HT1080 (cell line): ENCODE measurements around the gene ARHGAP32. TPM values are rescaled to one million over a fixed set of nuclear protein-coding genes. Genes with fewer than 3 reads are reported as not detected.
"Not testable (repeated sequence)": the region's sequence is repeated elsewhere in the genome, so short reads cannot be mapped to it uniquely, and the experiment has no call there.

Experiments
- DNase-seq: peaks from one replicate; pipeline ENCODE4 v3.0.0-alpha.2; 2015; ENCODE audit warnings: low read depth
- total RNA-seq: library from RNA; depleted of rRNA; stranded (reverse); fragments of >200 nt; shearing (Covaris generic); gene quantifications from 2 replicates; pipeline ENCODE4 v1.2.3, GENCODE V29; 2014

ARHGAP32 gene
- total RNA-seq, 1 experiment from 2014 or later: 9.6 TPM

DNA sequence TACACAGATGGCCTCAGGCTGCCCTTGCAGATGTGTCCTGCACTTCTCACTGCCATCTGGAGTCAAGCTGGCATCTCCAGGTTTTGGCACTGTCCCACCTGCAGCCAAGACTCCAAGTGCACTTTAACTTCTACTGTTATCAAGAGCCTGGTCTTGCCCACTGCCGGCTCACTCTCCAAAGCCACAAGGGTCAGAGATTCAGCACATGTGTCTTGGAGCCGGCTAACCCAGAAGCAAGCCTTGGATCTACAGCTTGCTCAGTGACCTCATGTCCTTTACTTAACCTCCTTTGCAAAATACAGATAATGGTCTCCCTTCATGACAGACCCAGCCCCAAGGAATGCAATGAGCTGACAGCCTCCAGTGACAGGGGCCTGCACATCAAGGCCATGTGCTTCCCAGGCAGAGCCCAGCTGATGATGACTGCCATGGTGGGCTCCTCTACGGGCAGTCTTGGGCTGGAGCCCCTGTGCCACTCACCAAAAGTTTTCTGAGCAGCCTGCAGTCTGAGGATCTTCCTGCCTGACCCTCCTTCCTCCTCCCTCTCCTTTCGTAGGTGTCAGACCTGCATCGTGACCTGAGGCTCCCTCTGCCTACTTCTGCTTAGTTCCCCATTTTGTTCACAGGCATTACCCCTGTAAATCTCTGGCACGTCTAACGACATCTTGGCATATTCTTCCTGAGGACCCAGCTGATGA lies 258.5 kb downstream of the ARHGAP32 start:
- no peak for DNase-seq

DNA sequence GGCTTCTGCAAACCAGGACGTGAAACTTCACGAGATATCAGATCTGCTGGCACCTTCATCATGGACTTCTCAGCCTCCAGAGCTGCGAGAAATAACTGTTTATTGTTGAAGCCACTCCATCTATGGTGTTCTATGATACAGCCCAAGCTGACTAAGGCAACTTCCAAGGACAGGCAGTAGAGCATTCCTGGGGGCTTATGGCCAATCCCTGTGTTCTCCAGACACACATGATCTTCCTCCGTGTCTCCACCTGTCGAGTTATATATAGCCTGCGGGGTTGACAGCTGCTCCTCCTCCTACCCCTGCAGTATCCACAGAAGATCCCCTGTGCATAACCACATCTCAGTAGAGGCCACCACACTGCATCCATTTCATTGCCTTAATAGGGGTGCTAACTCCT lies 260.5 kb downstream of the ARHGAP32 start:
- no peak for DNase-seq

DNA sequence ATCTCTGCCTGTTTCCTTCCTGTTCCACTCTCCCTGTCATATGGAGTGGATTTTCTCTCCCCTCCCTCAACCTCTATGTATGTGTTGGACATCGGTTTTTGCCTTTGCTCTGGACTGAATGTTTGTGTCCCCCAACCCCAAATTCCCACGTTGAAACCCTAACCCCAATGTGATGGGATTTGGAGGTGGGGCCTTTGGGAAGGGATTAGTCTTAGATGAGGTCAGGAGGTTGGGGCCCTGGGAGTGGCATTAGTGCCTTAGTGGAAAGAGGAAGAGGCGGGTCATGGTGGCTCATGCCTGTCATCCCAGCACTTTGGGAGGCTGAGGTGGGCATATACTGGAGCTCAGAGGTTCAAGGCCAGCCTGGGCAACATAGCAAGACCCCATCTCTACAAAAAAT lies 261.1 kb downstream of the ARHGAP32 start:
- no peak for DNase-seq

DNA sequence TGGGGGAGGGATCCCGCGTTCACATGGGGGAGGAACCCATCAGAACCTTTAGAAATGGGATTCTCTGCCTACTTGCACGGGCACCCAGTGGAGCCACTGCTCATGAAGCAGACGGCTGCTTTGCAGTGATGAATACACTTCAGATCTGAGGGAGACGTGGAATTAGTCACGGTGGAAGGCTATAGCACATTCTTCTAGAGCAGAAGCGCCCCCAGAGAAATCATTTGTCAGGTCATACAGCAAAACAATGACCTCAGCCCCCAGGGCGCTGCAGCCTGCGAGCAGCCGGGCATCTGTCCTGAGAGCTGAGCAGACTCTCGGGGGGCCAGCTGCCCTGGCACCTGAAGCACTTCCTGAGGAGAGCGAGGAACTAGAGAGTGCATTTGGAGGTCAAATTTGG lies 262.1 kb downstream of the ARHGAP32 start:
- DNase-seq: no peak

DNA sequence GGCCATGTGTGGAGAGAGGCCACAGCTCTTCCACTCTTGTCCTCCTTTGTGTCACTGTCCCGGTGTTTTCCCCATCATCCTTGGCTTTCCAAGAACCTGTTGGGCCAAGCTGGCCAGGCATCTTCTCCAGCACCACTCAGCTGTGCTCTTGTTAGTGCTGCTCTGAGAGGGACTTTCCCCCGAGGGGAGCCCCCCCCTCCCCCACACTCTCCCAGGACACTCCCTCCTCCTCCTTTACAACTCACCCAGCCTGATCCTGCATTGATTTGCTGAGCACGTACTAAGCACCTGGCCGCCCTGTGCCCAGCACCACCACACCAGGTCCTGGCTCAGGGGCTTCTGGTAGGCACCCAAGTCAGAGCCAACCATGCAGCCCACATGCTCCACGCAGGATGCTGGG lies 262.7 kb downstream of the ARHGAP32 start:
- no peak for DNase-seq

DNA sequence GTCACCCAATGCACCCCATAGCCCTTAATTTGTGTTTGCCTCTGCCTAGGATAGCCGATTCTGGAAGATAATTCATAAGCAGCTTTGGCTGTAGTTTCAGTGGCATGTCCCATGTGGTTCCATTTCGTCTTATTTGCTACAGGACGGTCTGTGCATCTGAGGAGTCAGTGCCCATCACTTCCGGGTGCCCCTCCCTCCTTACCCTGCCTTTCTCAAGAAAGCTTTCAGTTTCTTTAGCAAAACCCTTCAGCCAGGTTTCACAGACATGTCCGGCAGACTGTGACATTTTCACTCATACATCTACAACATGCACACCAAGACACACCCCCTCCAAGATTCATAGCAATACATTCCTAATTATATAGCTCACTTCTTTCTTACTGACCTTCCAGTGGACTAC lies 263.7 kb downstream of the ARHGAP32 start:
- DNase-seq: no peak

DNA sequence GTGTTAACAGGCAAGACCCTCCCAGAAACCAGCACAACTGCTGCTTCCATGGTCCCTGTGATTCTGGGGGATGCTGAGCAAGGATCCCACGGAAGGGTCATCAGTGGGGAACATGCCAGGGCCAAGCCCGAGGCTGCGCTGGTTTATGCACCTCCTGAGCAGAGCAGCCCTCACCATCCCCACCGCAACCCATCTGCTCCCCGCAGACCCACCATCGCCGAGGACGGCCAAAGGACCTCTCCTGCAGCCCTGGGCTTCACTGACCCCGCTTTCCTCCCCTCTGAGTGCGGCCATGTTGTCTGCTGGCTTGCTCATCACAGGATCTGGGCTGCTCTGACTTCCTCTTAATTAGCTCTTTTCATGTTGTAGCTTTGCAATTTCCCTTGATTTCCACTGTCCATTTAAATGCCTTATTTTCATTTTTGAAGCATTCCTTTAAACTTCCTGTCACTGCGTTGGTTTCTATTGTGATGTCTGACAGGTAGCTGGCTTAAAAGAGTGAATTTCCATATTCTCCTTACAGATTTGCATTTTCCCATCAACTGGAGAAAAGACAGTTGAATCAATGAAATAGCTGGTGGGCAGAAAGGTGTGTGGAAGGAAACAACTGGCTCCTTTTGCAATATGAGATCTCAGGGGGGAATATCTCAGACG lies 264.3 kb downstream of the ARHGAP32 start:
- no peak for DNase-seq

DNA sequence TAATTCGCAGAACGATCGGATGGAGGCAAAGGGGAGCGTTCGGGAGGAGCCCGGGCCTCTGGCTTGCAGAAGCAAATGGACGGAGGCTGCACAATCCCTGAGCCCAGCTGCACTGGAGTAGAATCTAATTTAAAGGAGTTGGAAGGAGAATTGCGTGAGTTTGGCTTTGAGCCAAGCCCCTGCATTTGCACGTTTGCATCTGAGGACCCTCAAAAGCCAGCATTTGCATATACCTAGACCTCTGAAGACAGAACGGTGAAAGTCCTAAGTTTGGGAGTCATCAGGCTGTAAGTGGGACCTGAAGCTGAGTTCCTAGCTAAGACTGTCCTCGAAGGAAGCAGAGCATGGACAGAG lies 265.0 kb downstream of the ARHGAP32 start:
- no peak for DNase-seq

DNA sequence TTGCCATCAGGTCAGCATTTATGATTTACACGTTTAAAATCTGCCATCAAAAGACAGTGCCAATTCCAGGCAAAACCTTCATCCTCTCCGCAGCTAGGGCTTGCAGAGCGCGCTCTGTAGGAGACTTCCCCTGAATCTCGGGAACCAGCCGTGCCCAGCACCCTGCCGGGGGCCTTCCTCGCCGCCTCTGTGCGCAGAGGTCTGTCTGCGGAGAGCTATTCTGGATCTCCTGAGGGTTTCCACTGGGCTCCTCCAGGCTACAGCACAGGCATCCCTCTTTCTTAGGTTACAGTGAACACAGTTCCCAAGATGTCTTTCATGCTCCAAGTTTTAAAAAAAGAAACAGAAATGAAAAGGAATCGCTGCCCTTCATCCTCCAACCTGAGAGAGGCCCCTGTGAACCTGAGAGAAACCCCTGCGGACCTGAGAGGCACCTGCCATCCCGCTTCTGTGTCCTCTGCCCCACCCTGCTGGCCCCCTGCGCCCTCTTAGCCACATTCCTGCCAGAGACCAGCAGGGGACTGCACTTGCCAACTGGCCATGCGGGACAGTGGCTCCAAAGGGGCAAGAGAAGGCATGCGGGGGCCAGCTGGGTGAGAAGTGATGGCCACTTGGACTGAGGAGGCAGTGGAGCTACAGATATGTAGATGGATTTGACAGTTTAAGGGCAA lies 265.6 kb downstream of the ARHGAP32 start:
- no peak for DNase-seq

DNA sequence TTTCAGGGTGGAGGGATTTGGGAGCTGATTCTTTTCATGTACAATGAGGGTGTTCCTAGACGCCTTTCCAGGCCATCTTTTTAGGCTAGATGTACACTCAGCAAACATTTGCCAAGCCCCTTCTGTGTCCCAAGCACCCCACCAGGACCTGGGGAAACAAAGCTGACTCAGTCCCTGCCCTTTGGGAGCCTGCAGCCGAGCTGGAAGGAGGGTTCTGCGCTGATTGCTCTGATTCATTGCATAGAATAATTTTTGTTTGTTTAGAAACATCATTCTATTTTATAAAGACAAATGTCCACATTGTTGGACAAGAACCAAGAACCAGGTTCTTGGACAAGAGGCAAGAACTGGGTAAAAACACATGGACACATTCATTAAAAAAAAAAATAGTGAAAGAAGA lies 266.1 kb downstream of the ARHGAP32 start:
- DNase-seq: no peak

DNA sequence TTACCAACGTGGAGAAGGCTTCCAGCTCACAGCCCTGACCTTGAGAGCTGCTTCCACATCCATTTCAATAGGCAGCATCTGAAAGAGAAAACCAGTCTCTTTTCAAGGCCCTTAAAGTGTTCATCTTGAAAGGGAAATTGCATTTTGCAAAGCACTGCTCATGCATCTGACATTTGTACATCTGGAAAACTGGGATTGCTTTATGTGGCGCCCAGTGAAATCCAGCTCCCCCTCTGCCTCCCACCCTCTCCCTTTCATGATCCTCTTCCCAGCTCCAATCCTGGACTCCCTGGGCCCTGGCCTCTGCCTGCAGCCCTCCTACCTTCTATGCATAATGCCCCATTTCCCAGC lies 266.9 kb downstream of the ARHGAP32 start:
- DNase-seq: no peak

DNA sequence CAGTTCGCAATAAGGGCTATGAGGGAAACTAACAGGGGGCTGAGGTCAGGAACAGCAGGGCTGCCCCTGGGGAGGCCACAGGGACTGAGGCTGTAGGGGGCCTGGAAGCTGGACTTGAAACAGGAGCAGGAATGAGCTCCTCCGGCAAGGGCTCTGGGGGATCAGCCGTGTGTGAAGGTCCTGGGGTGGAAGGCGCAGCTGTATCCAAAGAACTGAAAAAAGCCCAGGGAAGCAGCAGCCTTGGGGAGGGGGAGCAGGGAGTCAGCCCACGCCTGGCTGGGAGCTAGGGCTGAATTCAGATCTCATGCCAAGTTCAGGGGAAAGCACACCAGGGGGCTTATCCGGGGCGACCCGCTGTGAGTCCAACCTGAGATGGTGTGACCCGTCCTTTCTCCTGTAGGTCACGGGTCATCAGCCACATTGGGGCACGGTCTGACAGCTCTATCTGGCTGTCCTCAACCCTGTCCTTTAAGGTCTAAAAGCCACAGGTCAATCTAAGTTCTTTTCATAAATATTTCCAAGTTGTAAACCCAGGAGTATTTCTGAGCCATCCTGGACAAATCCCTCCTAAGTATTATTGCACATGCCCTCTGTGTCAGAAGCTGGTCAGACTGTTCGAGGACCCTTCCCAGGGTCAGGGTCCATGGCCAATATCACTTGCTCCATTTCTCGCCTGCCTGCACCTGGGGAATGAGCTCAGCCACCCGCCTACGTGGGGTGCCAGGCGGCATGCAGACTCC lies 267.4 kb downstream of the ARHGAP32 start:
- no peak for DNase-seq

DNA sequence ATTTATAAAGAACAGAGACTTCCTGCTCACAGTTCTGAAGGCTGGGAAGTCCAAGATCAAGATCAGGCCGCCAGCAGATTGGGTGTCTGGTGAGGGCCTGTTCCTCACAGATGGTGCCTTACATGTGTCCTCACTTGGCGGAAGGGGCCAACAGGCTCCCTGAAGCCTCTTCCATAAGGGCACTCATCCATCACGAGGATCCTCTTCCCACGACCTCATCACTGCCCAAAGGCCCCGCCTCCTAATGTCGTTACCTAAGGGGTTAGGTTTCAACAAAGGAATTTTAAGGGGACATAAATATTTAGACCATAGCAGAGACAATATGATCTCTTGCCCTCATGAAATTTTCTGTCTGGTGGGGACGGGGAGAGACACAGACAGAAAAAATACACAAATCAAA lies 268.0 kb downstream of the ARHGAP32 start:
- no peak for DNase-seq

DNA sequence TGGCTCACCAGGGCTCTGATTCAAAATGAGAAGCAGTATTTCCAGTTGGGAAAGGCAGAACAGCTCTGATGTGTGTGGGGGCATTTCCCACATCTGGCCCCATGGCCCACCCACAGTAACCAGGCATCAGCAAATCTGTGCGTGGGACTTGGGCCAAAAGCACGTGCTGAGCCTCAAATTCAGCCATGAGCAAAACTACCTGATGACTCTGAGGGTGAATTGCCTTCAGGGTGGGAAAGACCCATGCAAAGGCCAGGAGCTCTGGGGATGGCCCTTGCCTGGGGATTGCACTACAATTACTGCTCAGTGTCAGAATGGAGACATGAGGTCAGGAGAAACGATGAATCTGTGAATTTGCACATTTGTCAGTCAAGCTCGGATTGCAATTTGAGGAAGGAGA lies 270.3 kb downstream of the ARHGAP32 start:
- DNase-seq: no peak

DNA sequence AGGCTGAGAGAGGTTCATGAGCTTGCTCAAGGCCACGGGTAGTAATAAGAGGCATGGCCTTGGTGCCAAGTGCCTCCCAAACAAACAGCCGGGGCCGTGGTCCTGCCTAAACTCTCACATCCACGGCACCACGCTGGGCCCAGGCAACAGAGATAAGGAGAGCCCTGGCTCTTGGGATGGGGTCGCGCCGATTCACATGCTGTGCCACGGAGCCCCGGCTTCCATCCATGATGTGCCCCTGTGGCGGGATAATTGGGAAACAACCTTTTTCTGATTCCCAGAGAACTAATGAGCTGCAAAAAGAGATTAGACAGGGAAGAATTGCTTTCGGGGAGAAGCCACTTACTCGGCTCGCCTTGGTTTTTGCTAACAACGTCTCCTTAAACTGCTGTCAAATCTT lies 271.5 kb downstream of the ARHGAP32 start:
- DNase-seq: no peak

DNA sequence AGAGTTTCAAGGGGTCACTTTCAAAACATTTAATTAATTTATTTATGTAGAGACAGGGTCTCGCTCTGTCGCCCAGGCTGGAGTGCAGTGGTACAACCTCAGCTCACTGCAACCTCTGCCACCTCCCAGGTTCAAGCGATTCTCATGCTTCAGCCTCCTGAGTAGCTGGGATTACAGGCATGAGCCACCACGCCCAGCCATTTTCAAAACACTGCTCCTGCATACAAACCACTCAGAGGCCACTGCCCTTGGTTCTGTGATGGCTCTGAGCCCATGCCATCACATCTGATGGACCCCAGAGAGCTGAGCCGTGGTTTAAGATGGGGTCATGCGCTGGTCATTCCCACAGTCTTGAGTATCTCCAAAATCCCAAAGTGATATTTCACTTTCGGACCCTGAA lies 272.5 kb downstream of the ARHGAP32 start:
- DNase-seq: not testable (repeated sequence)

DNA sequence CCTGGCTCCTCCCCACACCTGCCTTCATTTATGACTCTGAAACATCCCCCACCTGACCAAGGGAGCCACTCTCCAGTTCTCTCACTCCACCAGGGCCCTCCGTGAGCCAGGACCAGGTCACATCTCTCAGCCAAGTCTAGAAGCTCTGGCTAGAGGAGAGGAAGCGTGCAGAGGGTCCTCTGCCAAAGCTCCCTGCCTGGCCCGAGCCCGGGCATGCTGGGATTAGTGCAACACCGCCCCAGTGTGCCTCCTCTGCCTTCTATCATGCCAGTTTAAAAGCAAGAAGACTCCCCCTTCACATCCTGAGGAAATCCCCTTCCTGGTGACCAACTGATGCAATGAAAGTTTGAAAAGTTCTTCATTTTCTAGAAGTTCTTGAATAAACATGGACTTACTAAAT lies 272.9 kb downstream of the ARHGAP32 start:
- no peak for DNase-seq

DNA sequence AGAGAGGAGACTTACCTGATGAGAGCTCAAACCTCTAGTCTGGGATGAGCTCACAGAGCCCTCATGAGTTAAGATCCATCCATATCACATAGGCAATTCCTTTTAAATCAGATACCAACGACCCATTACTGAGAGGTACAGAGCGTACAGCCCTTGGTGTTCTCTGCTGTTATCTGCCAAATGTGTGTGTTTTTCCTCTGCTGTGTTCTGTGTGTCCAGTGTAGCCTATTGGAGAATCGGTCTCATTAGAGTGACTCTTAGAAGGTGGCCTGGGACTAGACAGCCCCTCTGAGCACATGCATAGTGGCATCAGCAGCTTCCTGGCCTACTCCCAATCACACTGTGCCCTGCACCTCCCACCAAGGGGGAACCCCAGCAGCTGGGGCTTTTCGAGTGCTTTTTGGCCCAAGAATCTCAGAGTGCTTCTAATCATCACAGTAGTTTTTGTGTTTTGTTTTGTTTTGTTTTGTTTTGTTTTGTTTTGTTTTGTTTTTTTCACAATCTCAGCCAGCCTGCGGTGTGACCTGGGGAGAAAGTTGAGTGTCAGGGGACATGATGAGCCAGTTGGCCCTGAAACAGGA lies 274.9 kb downstream of the ARHGAP32 start:
- no peak for DNase-seq

DNA sequence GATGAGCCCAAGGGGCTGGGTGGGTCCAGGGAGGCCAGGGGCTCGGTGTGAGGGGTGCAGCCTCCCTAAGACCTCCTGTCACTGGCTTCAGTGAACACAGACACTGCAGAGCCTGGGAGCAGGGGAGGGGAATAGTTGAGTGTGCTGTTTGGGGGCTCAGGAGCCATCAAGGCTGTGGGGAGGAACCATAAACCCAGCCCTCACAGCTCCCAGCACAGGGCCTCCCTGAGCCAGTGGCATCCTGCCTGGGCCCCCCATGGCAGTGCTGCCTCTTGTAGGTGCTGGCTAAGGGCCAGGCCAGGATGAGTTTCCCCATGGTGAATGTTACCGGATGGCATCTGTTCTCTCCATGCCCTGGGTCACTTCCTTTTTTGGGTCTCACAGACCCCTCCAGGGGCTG lies 275.4 kb downstream of the ARHGAP32 start:
- no peak for DNase-seq

DNA sequence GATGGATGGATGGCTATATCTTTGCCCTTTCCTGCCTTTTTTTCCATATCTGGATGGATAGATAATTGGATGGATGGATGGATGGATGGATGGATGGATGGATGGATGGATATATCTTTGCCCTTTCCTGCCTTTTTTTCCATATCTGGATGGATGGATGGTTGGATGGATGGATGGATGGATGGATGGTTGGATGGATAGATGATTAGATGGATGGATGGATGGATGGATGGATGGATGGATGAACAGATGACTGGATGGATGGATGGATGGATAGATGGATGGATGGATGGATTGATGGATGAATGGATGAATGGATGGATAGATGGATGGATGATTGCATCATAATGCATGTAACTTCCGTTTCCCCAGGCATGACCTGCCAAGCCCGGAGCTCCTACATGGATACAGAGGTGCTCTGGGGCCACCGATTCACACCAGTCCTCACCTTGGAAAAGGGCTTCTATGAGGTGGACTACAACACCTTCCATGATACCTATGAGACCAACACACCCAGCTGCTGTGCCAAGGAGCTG lies 276.0 kb downstream of the ARHGAP32 start:
- no peak for DNase-seq

DNA sequence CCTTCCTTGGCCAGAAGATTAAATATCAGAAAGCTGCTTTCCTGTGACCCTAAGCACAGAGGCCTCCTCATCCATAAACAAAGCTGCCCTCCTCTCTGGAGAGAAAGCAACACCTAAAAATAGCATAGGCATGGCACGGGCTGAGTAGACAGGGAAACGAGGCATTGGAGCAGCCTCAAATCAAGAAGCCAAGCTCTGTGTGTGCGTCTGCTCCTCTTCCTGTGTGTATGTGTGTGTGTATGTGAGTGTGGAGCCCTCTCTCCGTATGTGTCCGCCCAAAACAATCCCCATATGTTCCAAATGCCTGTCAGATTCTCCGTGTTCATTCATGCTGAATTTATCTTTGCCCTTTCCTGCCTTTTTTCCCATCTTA lies 277.0 kb downstream of the ARHGAP32 start:
- DNase-seq: no peak
